Gastroesophageal sphincter (tissue), 4 donors: Measurements from ENCODE around the gene TAF13. TPM values are rescaled to one million over a fixed set of nuclear protein-coding genes. Genes with fewer than 3 reads are reported as not detected.
"Not testable (repeated sequence)": the region's sequence is repeated elsewhere in the genome, so short reads cannot be mapped to it uniquely, and the experiment has no call there.

Experiments
- ATAC-seq: fragments of 150-250 bp; one replicate; pipeline ENCODE4 v1.9.1; 2016; ENCODE audit warnings: mild to moderate bottlenecking, moderate library complexity
- H3K27ac ChIP-seq, 4 donors: fragments of 200-600 bp; sonication (generic) in 3 of 4; 1 replicate in 3 of 4; 2 replicates in 1 of 4; pipeline ENCODE4 v1.5.1; 2016 to 2019
- H3K27me3 ChIP-seq: fragments of 200-600 bp; sonication (generic); one replicate; pipeline ENCODE4 v1.5.1; 2019
- H3K36me3 ChIP-seq, 2 donors: fragments of 200-600 bp; sonication (generic); one replicate each; pipeline ENCODE4 v1.5.1; 2019; ENCODE audit warnings: control low read depth in 1 of 2
- H3K4me1 ChIP-seq, 3 donors: fragments of 200-600 bp; sonication (generic); 1 replicate in 2 of 3; 2 replicates in 1 of 3; pipeline ENCODE4 v1.5.1; 2016 to 2019; ENCODE audit warnings: control low read depth in 2 of 3
- H3K4me3 ChIP-seq, 2 donors: fragments of 200-600 bp; sonication (generic); one replicate each; pipeline ENCODE4 v1.5.1; 2019; ENCODE audit warnings: mild to moderate bottlenecking in 1 of 2, moderate library complexity in 1 of 2
- H3K9me3 ChIP-seq, 3 donors: fragments of 200-600 bp; sonication (generic); one replicate each; pipeline ENCODE4 v1.5.1; 2017 to 2019; ENCODE audit warnings: control low read depth in 2 of 3
- EP300 ChIP-seq: sonication (generic); formaldehyde crosslinking; IDR thresholded peaks from one replicate; pipeline ENCODE4 v1.6.1; 2017; ENCODE audit warnings: antibody characterized with exemption, mild to moderate bottlenecking
- POLR2A ChIP-seq, 2 donors: fragments of 450-650 bp; IDR thresholded peaks; one replicate each; pipeline ENCODE4 v1.6.1; 2017; ENCODE audit warnings: antibody characterized with exemption in 2 of 2, mild to moderate bottlenecking in 2 of 2, moderate library complexity in 1 of 2
- POLR2AphosphoS5 ChIP-seq: sonication (generic); formaldehyde crosslinking; IDR thresholded peaks from one replicate; pipeline ENCODE4 v1.6.1; 2017; ENCODE audit warnings: antibody characterized with exemption
- WGBS, 2 donors: methylation state at CpG; one replicate each; pipeline ENCODE4 v1.1.5; 2018; ENCODE audit warnings: low coverage in 1 of 2; 5-methylcytosine and 5-hydroxymethylcytosine counted together
- total RNA-seq, 4 donors: library from RNA; depleted of rRNA; stranded (reverse); fragments of >200 nt; gene quantifications; one replicate each; pipeline ENCODE4 v1.1.0, GENCODE V29; 2016
- TF ChIP-seq, protein P1 (sequence below), 4 experiments: fragments of 200-600 bp in 2 of 4; fragments of 450-650 bp in 2 of 4; sonication (generic) in 1 of 4; IDR thresholded peaks; one replicate each; pipeline ENCODE4 v1.5.1; 2017 to 2019; ENCODE audit warnings: antibody characterized with exemption in 4 of 4, mild to moderate bottlenecking in 2 of 4, moderate library complexity in 2 of 4

The TAF13 gene
- total RNA-seq, 4 donors from 2014 or later = 54.8 to 73.1 (median 59.1) TPM

DNA sequence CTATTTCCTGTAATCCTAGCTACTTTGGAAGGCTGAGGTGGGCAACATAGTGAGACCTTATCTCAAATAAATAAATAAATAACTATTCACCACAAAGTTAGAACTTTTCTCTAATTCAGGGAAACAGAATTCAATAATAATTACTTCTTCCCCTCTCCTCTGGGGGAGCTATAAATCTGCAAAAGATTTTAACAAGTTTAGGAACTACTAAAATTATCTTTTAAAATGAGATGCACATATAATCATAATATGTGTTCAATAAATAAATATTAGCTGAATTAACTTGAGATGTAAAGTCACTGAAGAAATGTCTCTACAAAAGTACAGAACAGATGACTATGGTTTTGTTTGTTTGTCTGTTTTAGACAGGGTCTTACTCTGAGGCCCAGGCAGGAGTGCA lies 48.0 kb downstream of the TAF13 start:
- Histone ChIP-seq H3K36me3 (peaks cover 0 to 2% of the 10 kb centered on the region in 2 donors), H3K27ac (no peak overlapping the region), H3K9me3 (no peaks in the 10 kb centered on the region), H3K4me1 (peaks cover 0 to 11% (median 0%) of the 10 kb centered on the region in 3 donors), H3K4me3 (no peak overlapping the region), H3K27me3 (no peaks in the 10 kb centered on the region)
- no peak for TF ChIP-seq POLR2AphosphoS5
- no peak for TF ChIP-seq EP300
- TF ChIP-seq, protein P1, sequence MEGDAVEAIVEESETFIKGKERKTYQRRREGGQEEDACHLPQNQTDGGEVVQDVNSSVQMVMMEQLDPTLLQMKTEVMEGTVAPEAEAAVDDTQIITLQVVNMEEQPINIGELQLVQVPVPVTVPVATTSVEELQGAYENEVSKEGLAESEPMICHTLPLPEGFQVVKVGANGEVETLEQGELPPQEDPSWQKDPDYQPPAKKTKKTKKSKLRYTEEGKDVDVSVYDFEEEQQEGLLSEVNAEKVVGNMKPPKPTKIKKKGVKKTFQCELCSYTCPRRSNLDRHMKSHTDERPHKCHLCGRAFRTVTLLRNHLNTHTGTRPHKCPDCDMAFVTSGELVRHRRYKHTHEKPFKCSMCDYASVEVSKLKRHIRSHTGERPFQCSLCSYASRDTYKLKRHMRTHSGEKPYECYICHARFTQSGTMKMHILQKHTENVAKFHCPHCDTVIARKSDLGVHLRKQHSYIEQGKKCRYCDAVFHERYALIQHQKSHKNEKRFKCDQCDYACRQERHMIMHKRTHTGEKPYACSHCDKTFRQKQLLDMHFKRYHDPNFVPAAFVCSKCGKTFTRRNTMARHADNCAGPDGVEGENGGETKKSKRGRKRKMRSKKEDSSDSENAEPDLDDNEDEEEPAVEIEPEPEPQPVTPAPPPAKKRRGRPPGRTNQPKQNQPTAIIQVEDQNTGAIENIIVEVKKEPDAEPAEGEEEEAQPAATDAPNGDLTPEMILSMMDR (IDR thresholded peaks at IDR 0.05) = peak in 1 of 4 experiments; percentile 5
- ATAC-seq = no peak

GRCh38 chr1:109025694-109026093 lies 50.1 kb downstream of the TAF13 start:
- Histone ChIP-seq H3K36me3 (peaks cover 0 to 16% of the 10 kb centered on the region in 2 donors), H3K4me1 (peaks cover 0 to 9% (median 0%) of the 10 kb centered on the region in 3 donors), H3K27ac (no peak overlapping the region), H3K9me3 (no peaks in the 10 kb centered on the region), H3K27me3 (no peaks in the 10 kb centered on the region), H3K4me3 (no peak overlapping the region)
- 88 to 89% methylated on average over 6 of the region's 6 CpGs for WGBS, 2 donors
- TF ChIP-seq EP300 (no peak), POLR2A (IDR thresholded peaks at IDR 0.05) (no peak), POLR2AphosphoS5 (no peak)
- TF ChIP-seq, protein P1 (IDR thresholded peaks at IDR 0.05) = no peak
- no peak for ATAC-seq

- no peaks in the 10 kb centered on the region for H3K9me3 ChIP-seq
- no peak overlapping the region for H3K27ac ChIP-seq
- no peaks in the 10 kb centered on the region for H3K4me1 ChIP-seq
- no peak overlapping the region for H3K4me3 ChIP-seq
- 85 to 100% methylated on average over 2 of the region's 2 CpGs for WGBS, 2 donors
- no peaks in the 10 kb centered on the region for H3K27me3 ChIP-seq
- TF ChIP-seq POLR2AphosphoS5 (no peak), EP300 (no peak), POLR2A (IDR thresholded peaks at IDR 0.05) (no peak)
- TF ChIP-seq, protein P1 (IDR thresholded peaks at IDR 0.05) = no peak
- peaks cover 0 to 16% of the 10 kb centered on the region in 2 donors for H3K36me3 ChIP-seq
- no peak for ATAC-seq
These were observed 51.2 kb downstream of the TAF13 start for GRCh38 chr1:109024646-109025045.

GRCh38 chr1:109020693-109021257 lies 55.0 kb downstream of the TAF13 start:
- H3K9me3 ChIP-seq = no peaks in the 10 kb centered on the region
- no peaks in the 10 kb centered on the region for H3K4me1 ChIP-seq
- peaks cover 0 to 38% of the 10 kb centered on the region in 2 donors for H3K36me3 ChIP-seq
- H3K27ac ChIP-seq = no peak overlapping the region
- no peak for ATAC-seq
- TF ChIP-seq POLR2A (IDR thresholded peaks at IDR 0.05) = no peak
- TF ChIP-seq, protein P1 (IDR thresholded peaks at IDR 0.05) = no peak
- WGBS, 2 donors = 78 to 86% methylated on average over 1 to 3 of the region's 3 CpGs
- no peaks in the 10 kb centered on the region for H3K27me3 ChIP-seq
- no peak overlapping the region for H3K4me3 ChIP-seq

GRCh38 chr1:109017719-109018118 lies 58.1 kb downstream of the TAF13 start:
- not testable (repeated sequence) for H3K9me3 ChIP-seq, ATAC-seq, H3K27me3 ChIP-seq, H3K4me1 ChIP-seq, H3K27ac ChIP-seq, H3K4me3 ChIP-seq
- WGBS, 2 donors = 87 to 93% methylated on average over 4 to 6 of the region's 6 CpGs
- peaks cover 0 to 63% of the 10 kb centered on the region in 2 donors for H3K36me3 ChIP-seq
